Ishikawa (cell line): Measurements from ENCODE around the gene ADGB.

Experiments used
- CEBPB ChIP-seq: IDR thresholded peaks from 2 replicates; pipeline ENCODE4 v1.6.1; 2012
- CREB1 ChIP-seq: IDR thresholded peaks from 2 replicates; pipeline ENCODE4 v1.6.1; 2012; ENCODE audit warnings: low read depth
- EGR1 ChIP-seq: IDR thresholded peaks from 2 replicates; pipeline ENCODE4 v1.6.1; 2012
- EP300 ChIP-seq: IDR thresholded peaks from 2 replicates; pipeline ENCODE4 v1.6.1; 2012; ENCODE audit warnings: borderline replicate concordance
- FOXM1 ChIP-seq: IDR thresholded peaks from 2 replicates; pipeline ENCODE4 v1.6.1; 2012; ENCODE audit warnings: low read depth, borderline replicate concordance
- NFIC ChIP-seq: IDR thresholded peaks from 2 replicates; pipeline ENCODE4 v1.6.1; 2012
- RAD21 ChIP-seq: IDR thresholded peaks from 2 replicates; pipeline ENCODE4 v1.6.1; 2012; ENCODE audit warnings: low read depth
- TAF1 ChIP-seq: IDR thresholded peaks from 2 replicates; pipeline ENCODE4 v1.6.1; 2012; ENCODE audit warnings: low read depth, mild to moderate bottlenecking
- USF1 ChIP-seq: IDR thresholded peaks from 2 replicates; pipeline ENCODE4 v1.6.1; 2012
- YY1 ChIP-seq: IDR thresholded peaks from 2 replicates; pipeline ENCODE4 v1.6.1; 2012; ENCODE audit warnings: low read depth
- ZBTB7A ChIP-seq: IDR thresholded peaks from 2 replicates; pipeline ENCODE4 v1.6.1; 2012; ENCODE audit warnings: low read depth
- TF ChIP-seq, protein P1 (sequence below): IDR thresholded peaks from 2 replicates; pipeline ENCODE4 v1.6.1; 2012
- TF ChIP-seq, protein P2 (sequence below): IDR thresholded peaks from 2 replicates; pipeline ENCODE4 v1.6.1; 2012; ENCODE audit warnings: low read depth, mild to moderate bottlenecking

GRCh38 chr6:146553377-146554135, 45.2 kb upstream of the ADGB start:
- TF ChIP-seq EP300: no peak
- no peak for TF ChIP-seq RAD21
- no peak for TF ChIP-seq USF1
- TF ChIP-seq TAF1: no peak
- TF ChIP-seq EGR1: no peak
- TF ChIP-seq FOXM1: no peak
- TF ChIP-seq, protein P1, sequence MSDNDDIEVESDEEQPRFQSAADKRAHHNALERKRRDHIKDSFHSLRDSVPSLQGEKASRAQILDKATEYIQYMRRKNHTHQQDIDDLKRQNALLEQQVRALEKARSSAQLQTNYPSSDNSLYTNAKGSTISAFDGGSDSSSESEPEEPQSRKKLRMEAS: no peak
- no peak for TF ChIP-seq CREB1
- no peak for TF ChIP-seq NFIC
- TF ChIP-seq YY1: no peak
- TF ChIP-seq, protein P2, sequence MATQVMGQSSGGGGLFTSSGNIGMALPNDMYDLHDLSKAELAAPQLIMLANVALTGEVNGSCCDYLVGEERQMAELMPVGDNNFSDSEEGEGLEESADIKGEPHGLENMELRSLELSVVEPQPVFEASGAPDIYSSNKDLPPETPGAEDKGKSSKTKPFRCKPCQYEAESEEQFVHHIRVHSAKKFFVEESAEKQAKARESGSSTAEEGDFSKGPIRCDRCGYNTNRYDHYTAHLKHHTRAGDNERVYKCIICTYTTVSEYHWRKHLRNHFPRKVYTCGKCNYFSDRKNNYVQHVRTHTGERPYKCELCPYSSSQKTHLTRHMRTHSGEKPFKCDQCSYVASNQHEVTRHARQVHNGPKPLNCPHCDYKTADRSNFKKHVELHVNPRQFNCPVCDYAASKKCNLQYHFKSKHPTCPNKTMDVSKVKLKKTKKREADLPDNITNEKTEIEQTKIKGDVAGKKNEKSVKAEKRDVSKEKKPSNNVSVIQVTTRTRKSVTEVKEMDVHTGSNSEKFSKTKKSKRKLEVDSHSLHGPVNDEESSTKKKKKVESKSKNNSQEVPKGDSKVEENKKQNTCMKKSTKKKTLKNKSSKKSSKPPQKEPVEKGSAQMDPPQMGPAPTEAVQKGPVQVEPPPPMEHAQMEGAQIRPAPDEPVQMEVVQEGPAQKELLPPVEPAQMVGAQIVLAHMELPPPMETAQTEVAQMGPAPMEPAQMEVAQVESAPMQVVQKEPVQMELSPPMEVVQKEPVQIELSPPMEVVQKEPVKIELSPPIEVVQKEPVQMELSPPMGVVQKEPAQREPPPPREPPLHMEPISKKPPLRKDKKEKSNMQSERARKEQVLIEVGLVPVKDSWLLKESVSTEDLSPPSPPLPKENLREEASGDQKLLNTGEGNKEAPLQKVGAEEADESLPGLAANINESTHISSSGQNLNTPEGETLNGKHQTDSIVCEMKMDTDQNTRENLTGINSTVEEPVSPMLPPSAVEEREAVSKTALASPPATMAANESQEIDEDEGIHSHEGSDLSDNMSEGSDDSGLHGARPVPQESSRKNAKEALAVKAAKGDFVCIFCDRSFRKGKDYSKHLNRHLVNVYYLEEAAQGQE: no peak
- TF ChIP-seq CEBPB: no peak
- TF ChIP-seq ZBTB7A: no peak
